Activated effector memory CD4-positive, alpha-beta T cell treated with Interleukin-2 at 50 U/mL for 16 hours (primary cell): ENCODE data around the gene PACS1.
"Not testable (repeated sequence)": the region's sequence is repeated elsewhere in the genome, so short reads cannot be mapped to it uniquely, and the experiment has no call there.

Source experiments
- DNase-seq: peaks from one replicate; pipeline ENCODE4 v3.0.0-alpha.2; 2020

PACS1 gene

DNA sequence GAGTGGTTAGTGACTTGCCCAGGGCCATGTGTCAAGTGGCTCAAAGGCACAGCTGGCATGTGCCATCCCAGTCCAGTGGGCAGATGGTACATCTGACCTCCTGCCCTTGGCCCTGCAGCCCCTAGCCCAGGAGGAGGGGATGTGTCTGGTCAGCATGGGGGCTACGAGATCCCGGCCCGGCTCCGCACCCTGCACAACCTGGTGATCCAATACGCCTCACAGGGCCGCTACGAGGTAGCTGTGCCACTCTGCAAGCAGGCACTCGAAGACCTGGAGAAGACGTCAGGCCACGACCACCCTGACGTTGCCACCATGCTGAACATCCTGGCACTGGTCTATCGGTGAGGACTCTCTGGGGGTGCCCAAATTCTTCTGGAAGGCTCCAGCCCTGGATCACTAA is 192.6 kb downstream of the PACS1 start:
- no peak for DNase-seq

- no peak for DNase-seq
Measured at GRCh38 chr11:66263231-66263630, 193.2 kb downstream of the PACS1 start.

DNA sequence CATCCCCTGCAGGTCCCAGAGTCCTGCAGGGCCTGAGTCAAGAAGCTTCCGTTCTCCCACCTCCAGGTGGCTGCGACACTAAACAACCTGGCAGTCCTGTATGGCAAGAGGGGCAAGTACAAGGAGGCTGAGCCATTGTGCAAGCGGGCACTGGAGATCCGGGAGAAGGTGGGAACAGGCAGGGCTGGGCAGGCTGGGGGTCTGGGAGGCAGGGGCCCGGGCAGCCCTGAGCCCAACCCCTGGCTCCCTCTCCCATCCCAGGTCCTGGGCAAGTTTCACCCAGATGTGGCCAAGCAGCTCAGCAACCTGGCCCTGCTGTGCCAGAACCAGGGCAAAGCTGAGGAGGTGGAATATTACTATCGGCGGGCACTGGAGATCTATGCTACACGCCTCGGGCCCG is 193.7 kb downstream of the PACS1 start:
- no peak for DNase-seq

- DNase-seq, result no peak
Measured at GRCh38 chr11:66264383-66264782, 194.3 kb downstream of the PACS1 start.

GRCh38 chr11:66264914-66265313 is 194.8 kb downstream of the PACS1 start:
- DNase-seq, result no peak

- no peak for DNase-seq
Measured at GRCh38 chr11:66265531-66266377, 195.7 kb downstream of the PACS1 start.

GRCh38 chr11:66266378-66267038 is 196.4 kb downstream of the PACS1 start:
- no peak for DNase-seq

- DNase-seq, result no peak
Measured at GRCh38 chr11:66267039-66267378, 196.9 kb downstream of the PACS1 start.

DNA sequence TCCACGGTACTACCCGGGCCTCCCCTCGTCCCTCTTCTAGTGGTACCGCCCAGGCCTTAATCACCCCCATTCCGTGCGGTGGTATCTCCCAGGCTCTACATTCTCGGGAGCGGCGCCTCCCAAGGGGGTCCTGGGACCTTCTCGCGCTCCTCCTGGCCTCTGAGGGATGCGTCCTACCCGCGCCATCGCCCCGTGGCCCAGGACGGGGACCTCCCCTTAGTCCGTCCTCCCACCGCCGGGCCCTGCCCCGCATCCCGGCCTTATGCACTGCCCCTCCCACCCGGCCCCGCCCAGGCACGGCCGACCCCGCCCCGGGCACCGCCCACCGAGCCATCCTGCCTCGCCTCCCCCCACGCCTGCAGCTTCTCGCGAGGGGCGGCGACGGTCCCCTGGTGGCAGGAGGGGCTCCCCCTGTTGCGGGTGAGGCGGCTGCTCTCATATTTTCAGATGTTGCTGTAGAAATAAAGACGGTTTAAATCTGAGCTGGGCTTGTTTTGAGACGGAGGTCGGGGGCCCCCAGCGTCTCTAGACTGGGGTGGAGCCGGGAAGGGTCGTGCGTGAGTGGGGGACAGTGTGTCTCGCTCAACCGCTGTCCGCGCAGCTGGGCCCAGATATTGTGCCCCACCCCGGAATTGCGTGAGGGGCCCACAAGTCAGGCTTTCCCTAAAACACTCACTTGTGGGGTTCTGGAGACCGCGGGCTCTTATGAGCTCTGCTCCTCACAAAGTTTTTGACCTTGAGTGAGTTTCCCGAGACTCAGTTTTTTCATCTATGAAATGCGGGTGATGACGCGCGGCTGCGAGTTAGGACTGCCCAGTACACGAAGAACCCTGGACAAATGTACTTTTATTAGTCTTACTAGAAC is 197.5 kb downstream of the PACS1 start:
- peak; percentile 74 for DNase-seq

DNA sequence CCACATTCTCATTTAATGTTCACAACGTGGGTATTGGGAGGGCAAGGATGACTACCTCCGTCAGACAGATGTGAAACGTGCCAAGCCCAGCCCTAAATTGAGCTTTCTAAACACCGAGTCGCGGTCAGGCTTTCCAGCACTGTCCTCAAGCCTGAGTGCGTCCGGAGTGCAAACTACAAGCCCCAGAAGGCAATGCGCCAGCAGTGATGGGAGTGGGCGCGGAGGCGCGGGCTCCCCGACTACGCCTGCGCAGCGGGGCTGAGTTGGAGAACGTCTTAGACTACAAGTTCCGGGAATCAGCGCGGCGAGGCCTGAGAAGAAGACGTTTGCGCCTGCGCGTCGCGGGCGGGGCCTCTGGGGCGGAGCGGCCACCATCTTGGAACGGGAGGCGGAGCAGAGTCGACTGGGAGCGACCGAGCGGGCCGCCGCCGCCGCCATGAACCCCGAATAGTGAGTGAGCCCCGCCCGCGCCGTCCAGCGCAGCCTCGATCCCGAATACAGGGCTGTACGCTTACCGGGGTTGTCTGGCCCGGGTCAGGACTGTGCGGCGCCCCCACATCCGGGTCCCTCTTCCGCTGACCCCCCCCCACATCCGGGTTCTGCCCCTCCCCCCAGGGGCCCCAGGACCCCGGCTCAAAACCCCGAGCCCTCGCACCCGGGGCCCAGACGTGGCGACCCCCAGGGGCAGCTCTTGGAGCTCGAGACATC is 198.3 kb downstream of the PACS1 start, which contains the start of gene RAB1B:
Gene RAB1B (plus strand): TSS at position 396 of the 708 bp plus-strand sequence. CDS start 41 bp downstream, at position 437.
- peak; percentile 99 for DNase-seq

- no peak for DNase-seq
Measured at GRCh38 chr11:66268952-66269905, 199.2 kb downstream of the PACS1 start.

DNA sequence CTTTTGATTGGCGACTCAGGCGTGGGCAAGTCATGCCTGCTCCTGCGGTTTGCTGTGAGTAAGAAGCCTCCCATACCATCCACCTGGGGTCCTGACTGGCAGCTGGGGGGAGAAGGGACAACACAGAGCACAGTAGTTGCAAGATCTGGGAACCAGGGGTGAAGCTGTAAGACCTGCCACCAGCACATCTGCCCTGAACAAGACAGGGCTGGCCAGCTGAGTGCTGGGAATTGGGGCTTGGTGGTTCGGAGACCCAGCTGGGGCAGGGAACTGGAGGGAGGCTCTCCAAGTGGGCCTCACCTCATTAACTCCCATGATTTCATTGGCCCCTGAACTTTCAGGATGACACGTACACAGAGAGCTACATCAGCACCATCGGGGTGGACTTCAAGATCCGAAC is 201.7 kb downstream of the PACS1 start:
- DNase-seq, result no peak

DNA sequence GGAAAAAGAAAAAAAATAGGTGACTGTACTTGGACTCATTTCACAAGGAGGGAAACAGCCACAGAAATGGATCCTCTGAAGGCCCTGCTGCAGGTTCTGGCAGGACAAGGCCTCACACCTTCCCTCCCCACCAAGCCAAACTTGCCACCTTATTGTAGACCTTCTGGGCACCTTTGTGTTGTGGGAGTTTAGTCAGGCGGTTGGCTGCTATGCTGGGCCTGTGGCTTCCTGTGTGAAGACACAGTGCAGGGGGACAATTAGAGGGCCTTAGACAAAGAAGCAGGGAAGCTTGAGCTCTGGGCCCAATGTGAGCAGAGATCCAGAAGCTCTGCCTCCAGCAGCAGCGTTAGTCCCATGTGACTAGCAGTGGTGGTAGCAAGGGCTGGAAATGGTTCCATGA is 202.5 kb downstream of the PACS1 start:
- no peak for DNase-seq

DNA sequence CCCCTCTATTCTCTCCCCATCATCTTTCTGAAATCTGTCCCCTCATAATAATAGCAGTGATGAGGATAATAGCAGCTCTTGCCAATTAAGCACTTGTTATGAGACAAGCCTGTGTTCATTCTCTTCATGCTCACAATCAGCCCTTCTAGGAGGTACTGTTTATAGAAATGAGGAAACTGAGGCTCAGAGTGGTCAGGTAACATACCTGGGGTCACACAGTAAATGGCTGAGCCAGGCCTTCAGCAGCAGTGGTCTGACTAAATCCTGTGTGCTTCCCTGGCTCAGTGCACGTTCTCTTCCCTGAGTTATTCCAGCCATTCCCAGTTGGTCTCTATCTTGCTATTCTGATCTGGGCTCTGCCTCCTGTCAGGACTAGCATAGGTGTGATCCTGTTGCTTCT is 204.1 kb downstream of the PACS1 start:
- DNase-seq, result no peak

GRCh38 chr11:66275396-66275795 is 205.3 kb downstream of the PACS1 start:
- DNase-seq, result no peak

DNA sequence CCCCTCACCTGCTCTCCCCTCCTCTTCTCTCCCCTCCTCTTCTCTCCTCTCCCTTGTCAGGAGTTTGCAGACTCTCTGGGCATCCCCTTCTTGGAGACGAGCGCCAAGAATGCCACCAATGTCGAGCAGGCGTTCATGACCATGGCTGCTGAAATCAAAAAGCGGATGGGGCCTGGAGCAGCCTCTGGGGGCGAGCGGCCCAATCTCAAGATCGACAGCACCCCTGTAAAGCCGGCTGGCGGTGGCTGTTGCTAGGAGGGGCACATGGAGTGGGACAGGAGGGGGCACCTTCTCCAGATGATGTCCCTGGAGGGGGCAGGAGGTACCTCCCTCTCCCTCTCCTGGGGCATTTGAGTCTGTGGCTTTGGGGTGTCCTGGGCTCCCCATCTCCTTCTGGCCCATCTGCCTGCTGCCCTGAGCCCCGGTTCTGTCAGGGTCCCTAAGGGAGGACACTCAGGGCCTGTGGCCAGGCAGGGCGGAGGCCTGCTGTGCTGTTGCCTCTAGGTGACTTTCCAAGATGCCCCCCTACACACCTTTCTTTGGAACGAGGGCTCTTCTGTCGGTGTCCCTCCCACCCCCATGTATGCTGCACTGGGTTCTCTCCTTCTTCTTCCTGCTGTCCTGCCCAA is 206.0 kb downstream of the PACS1 start:
- DNase-seq, result no peak

DNA sequence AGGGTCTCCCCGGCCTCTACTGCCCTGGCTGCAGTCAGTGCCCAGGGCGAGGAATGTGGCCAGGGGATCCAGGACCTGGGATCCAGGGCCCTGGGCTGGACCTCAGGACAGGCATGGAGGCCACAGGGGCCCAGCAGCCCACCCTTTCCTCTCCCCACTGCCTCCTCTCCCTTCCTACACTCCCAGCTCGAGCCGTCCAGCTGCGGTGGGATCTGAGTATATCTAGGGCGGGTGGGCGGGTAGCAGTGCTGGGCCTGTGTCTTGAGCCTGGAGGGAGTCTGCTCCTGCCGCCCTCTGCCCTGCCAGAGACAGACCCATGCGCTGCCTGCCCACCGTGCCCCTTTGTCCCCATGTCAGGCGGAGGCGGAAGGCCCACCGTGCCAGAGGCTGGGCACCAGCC is 206.5 kb downstream of the PACS1 start:
- DNase-seq, result not testable (repeated sequence)

GRCh38 chr11:66277064-66277463 is 207.0 kb downstream of the PACS1 start:
- DNase-seq, result not testable (repeated sequence)

DNA sequence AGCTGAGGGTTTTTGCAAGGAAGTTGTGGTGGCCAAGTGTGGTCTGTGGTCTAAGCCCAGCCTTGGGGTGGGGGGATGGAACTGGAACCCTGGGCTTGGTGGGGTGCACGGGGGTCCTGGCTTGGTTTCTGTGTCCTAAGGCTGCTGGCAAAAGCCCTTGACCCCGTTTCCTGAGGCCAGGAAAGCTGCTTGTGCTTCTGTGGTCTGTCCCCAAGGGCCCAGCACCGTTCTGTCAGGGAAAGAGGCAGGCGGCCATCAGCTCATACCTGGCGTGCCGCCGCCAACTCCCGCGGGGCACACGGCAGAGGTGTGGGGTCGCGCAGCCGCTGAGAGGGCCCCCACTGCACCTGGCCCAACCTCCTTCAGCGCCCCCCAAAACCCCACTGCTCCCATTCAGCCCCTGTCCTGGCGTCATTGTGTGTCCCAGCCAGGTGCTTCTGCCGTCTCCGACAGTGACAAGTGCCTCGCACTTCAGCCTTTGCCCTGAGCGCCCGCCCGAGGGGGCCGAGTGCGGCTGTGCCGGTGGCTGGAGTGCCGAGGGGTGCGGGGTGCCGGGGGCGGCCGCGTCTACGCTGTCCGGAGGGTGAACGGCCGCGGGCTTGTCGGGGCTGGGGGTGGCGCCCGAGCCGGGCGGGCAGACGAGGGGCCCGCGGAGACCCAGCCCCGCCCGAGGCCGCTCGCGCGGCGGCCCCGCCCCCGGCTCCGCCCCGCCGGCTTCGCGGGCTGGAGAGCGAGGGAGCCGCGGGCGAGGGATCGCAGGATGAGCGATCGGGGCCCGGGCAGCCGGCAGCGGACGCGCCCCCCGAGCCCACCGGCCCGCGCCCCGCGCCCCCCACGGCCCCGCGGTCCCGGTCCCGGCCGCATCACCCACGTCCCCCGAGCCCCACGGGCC is 207.6 kb downstream of the PACS1 start, which contains the start of gene CNIH2:
Gene CNIH2 (plus strand): TSS at position 705 of the 892 bp plus-strand sequence. CDS start 282 bp downstream, outside the sequence.
- DNase-seq, result peak; percentile 42
